Ecto neural progenitor cell (in vitro differentiated cells): ENCODE results near the gene CCL20.
"Not testable (repeated sequence)": the region's sequence is repeated elsewhere in the genome, so short reads cannot be mapped to it uniquely, and the experiment has no call there.

ENCODE experiments used
- DNase-seq: peaks from one replicate; pipeline ENCODE4 v3.0.0-alpha.2; 2018; ENCODE audit warnings: low spot score

The CCL20 gene

GRCh38 chr2:227834916-227835650 lies 21.4 kb downstream of the CCL20 start:
- DNase-seq = no peak

DNA sequence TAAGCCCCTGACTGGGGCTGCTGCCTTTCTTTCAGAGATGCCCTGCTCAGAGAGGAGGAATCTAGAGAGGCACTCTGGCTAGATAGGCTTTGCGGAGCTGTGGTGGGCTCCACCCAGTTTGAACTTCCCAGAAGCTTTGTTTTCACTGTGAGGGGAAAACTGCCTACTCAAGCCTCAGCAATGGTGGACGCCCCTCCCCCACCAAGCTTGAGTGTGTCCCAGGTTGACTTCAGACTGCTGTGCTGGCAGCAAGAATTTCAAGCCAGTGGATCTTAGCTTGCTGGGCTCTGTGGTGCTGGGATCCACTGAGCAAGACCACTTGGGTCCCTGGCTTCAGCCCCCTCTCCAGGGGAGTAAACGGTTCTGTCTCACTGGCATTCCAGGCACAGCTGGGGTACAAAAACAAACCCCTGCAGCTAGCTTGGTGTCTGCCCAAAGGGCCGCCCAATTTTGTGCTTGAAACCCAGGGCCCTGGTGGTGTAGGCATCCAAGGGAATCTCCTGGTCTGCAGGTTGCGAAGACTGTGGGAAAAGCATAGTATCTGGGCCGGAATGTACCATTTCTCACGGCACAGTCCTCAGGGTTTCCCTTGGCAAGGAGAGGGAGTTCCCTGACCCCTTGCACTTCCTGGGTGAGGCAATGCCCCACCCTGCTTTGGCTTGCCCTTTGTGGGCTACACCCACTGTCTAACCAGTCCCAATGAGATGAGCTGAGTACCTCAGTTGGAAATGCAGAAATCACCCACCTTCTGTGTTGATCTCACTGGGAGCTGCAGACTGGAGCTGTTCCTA lies 25.9 kb downstream of the CCL20 start:
- DNase-seq = not testable (repeated sequence)

- no peak for DNase-seq
Observed at GRCh38 chr2:227846831-227847230, 33.2 kb downstream of the CCL20 start.

- no peak for DNase-seq
Observed at GRCh38 chr2:227848146-227848545, 34.5 kb downstream of the CCL20 start.

DNA sequence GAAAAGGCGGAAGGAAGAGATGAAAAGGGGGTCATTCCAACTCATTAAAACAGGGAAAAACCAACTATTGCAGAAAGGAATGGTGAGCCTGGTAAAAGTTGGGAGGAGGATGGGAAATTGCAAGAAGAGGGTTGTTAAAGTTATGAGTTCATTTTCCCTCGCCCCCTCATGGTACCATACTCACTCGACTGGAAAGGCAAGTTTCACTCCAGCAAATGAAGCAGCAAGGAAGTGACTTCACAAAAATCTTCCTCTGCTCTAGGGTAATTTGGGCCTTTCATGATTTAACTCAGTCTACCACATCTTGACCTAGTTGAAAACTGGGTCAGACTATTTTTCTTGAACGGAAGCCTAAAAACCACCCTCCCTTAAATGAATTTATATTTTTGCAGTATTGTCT lies 34.9 kb downstream of the CCL20 start:
- DNase-seq = no peak

DNA sequence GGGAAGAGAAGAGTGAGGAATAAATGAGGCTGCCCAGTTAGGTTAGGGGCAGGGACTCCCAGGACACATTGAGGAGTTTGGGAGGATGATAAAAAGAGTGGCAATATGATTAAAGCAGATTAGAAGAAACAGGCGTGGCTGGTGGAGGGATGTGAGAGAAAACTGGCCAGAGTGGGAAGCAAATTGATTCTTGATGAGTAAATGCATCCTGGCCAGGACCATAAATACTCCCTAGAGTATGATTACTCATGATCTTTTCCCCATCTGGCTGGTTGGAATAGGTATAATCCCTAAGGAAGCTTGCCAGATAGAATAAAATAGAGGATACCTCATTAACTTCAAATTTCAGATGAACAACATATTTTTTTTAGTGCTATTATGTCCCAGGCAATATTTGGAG lies 36.3 kb downstream of the CCL20 start:
- DNase-seq = no peak

DNA sequence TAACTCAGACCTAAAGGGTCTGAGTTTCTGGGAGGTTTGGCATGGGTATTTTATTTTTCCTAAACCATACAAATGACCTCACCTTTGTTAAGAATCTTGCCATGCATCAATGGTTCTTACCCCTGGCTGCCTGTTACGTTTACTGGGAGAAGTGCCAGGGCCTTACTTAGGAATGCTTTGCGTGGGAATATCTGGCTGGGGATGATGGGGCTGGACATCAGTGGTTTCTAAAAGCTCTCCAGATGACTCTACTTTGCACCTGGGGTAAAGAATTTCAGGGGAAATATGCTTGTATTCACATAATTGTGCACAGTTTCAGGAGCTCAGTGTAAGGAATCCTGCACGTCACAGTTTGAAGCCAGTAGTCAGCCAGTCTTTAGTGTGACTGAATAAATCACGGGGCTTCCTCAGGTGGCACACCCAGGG lies 39.6 kb downstream of the CCL20 start:
- no peak for DNase-seq

DNA sequence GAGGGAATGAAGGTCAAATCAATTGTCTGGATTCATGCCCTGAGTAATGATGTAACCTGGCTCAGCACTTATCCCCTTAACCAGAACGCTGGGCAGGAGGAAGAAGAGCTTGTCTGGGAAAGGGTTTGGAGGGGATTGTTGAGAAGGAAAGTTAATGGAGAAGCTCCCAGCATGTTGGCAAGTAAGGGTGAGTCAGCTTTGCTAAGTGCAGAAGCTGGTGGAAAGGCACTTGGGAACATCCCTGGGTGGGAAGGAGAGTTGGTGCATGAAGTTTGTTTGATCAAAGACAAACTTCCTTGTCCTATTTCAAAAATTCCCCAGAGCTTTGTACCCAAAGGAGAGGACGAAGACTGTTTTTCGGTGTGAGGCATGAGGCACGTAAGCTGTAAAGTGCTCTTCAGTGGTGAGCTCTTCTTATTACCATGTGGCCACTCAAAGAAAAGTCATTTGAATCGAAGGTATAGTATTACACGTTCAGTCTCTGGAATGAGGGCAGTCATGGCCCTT lies 40.2 kb downstream of the CCL20 start:
- no peak for DNase-seq

- no peak for DNase-seq
Observed at GRCh38 chr2:227855440-227855839, 41.8 kb downstream of the CCL20 start.

DNA sequence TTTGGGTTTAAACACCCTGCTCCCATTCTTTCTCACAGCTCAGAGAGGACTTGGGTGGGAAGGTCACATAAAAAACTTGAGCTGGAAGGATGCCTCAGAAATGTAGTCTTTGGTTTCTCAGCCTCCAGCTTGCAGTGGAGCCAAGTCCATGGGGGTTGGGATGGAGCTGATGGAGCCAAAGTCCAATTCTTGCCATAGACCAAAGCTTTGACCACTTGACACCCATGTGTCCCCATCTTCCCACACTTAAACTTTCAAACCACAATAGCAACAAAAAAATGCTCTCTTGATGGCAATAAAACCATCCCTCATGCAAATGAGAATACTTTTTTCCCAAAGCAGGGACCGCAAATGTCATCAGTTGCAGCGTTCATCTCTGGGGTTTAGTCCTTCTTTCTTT lies 43.1 kb downstream of the CCL20 start:
- no peak for DNase-seq

GRCh38 chr2:227860221-227860641 lies 46.6 kb downstream of the CCL20 start:
- no peak for DNase-seq

DNA sequence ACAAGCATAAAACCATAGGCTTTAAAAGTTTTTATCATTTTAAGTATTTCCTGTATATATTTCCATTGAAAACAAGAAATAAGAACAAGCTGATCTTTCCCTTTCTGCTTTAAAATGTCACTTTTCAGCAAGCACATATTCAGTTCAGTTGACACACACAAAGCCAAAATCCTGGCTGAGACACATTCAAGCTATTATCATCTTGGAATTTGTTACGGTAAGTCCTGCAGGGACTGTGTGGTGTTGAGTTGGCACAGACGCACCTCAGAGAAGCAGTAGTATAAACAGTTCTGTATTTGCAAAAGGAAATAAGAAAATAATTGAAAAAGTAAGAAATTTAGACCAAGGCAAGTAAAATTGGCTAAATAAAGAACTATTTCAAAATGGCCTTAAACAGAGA lies 47.4 kb downstream of the CCL20 start:
- no peak for DNase-seq

- no peak for DNase-seq
Observed at GRCh38 chr2:227862227-227862740, 48.6 kb downstream of the CCL20 start.

GRCh38 chr2:227862741-227863588 lies 49.3 kb downstream of the CCL20 start:
- no peak for DNase-seq

DNA sequence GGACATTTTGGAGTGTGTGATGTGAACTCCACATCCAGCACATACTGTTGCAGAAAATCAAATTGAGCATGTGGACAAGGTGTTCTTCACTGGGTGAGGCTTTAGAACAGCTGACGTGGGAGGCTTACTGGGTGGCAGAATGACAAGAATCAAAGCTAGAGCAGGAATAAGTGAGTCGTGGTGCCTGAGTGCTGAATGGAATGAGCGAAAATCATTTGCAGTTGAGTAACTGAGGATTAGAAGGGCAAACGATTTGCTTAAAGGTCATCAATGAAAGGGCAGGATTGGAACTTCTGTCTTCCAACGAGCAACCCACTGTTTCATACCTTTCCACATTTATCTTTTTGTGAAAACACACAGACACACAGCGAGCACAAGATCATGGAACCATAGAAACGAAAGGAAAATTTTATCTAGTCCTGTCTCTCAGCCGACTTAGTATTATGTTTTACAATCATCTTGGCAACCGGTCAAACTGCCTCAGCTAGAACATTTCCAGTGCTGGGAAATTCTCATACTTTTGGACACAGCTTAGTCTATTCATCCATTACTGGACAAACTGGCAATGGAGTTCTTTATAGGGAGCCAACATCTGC lies 50.6 kb downstream of the CCL20 start:
- no peak for DNase-seq

DNA sequence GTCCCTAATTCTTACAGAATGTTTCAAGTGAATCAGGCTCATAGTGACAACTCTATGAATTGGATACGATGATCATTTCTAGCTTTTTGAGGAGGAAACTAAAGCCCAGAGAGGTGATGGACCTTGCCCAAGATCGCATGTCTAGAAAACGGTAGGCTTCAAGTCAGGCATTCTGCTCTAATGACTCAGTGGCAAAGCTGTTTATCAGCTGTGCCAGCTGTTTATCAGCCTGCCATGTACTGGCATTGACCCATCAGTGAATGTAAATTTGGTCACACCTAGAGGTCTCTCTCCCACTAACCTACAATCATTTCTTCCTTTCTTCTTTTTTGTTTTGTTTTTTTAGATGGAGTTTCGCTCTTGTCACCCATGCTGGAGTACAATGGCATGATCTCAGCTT lies 51.6 kb downstream of the CCL20 start:
- DNase-seq = no peak
